G401 (cell line): Measurements from ENCODE around the gene CCDC144A. TPM values are rescaled to one million over a fixed set of nuclear protein-coding genes. Genes with fewer than 3 reads are reported as not detected.
A peak's percentile ranks its signal among the peaks of the same experiment; 100 is the strongest.
"Not testable (repeated sequence)": the region's sequence is repeated elsewhere in the genome, so short reads cannot be mapped to it uniquely, and the experiment has no call there.

Experiments used
- DNase-seq: peaks from one replicate; pipeline ENCODE4 v3.0.0-alpha.2; 2015; ENCODE audit warnings: low spot score
- in situ Hi-C: cut with HindIII; loops from 2 replicates; pipeline ENCODE4 v1.10.0; 2016; ENCODE audit warnings: low sequenced_read_pairs, mixed read lengths
- total RNA-seq: library from RNA; depleted of rRNA; stranded (reverse); fragments of >200 nt; shearing (Covaris generic); gene quantifications from 2 replicates; pipeline ENCODE4 v1.2.3, GENCODE V29; 2014; rRNA removed

The CCDC144A gene, protein sequence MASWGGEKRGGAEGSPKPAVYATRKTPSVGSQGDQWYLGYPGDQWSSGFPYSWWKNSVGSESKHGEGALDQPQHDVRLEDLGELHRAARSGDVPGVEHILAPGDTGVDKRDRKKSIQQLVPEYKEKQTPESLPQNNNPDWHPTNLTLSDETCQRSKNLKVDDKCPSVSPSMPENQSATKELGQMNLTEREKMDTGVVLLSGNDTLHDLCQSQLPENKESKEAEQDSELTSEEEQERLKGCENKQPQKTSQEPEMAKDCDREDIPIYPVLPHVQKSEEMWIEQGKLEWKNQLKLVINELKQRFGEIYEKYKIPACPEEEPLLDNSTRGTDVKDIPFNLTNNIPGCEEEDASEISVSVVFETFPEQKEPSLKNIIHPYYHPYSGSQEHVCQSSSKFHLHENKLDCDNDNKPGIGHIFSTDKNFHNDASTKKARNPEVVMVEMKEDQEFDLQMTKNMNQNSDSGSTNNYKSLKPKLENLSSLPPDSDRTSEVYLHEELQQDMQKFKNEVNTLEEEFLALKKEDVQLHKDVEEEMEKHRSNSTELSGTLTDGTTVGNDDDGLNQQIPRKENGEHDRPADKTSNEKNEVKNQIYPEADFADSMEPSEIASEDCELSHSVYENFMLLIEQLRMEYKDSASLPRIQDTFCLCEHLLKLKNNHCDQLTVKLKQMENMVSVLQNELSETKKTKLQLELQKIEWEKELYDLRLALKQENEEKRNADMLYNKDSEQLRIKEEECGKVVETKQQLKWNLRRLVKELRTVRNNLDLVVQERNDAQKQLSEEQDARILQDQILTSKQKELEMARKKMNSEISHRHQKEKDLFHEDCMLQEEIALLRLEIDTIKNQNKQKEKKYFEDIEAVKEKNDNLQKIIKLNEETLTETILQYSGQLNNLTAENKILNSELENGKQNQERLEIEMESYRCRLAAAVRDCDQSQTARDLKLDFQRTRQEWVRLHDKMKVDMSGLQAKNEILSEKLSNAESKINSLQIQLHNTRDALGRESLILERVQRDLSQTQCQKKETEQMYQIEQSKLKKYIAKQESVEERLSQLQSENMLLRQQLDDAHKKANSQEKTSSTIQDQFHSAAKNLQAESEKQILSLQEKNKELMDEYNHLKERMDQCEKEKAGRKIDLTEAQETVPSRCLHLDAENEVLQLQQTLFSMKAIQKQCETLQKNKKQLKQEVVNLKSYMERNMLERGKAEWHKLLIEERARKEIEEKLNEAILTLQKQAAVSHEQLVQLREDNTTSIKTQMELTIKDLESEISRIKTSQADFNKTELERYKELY (N-terminal part only)
- not detected in 2 replicates for total RNA-seq

GRCh38 chr17:16689731-16690281 is at the start of gene CCDC144A:
Gene CCDC144A (plus strand): TSS chr17:16690241. CDS start chr17:16690401, 160 bp downstream.
- DNase-seq = peak; percentile 72
- in situ Hi-C loops = not testable (repeated sequence)

- no peak for DNase-seq
- in situ Hi-C loops = no loop called here
Measured at GRCh38 chr17:16649585-16649984, 40.5 kb upstream of the CCDC144A start.

DNA sequence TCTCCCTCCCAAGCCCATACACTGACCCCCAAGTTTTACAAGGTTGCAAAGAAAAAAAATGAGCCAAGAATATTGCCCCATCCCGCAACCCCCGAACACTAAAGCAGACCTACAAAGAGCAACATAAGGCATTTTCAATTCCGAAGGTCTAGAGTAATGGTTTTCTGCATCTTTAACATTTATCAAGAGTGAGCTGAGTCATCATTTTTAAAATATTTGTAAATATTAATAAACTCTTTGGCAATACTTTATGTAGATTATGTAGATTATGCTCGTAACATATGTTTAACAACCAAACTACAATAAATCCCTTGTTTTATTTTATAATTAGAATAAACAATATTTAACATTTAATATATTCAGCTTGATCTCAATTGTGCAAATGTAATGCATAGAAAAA is 37.8 kb upstream of the CCDC144A start:
- no peak for DNase-seq
- in situ Hi-C loops = no loop called here

DNA sequence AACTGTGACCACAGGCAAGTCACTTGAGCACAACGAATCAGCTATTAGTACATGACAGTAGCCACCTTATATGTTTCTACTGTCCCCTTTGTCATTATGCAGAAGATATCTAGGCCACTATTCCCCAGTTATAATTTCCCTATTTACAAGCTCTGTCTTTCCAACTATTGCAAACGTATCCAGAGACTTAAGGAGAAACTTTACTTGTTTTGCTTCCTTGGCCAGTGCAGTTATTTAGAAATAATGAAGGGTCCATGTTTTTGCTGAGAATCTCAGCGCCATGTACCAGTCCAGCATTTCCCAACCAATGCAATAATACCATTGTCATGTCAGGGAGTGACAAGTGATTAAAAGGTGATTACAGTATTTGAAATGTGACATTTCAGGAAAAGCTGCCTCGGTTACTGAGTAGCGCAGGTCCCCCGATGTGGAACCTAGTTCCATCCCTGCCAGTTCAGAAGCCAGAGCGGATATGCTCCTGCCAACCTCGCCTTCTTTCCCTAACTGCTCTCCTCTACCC is 37.1 kb upstream of the CCDC144A start:
- DNase-seq = peak; percentile 52
- in situ Hi-C loops = no loop called here

- DNase-seq = peak; percentile 95
- in situ Hi-C loops = no loop called here
Measured at GRCh38 chr17:16653367-16654041, 36.5 kb upstream of the CCDC144A start, which contains the start of gene ZNF624. Gene ZNF624 (minus strand): TSS chr17:16653850.

DNA sequence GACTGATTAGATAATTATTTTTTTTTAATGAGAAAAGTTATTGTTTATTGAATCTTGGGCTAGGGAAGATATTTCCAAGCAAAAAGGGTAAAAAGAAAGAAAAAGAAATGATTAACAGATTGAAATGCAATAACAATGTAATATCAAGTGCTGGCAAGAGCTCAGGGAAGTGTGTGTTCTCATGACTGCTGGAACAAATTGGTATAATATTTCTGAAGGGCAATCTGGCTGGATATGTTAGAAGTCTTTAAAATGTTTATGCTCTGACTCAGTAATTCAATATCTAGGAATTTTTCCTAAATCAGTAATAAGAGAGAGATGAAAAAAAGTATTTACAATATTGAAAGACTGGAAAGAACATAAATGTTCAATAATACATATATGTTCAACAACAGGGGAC is 28.8 kb upstream of the CCDC144A start:
- in situ Hi-C loops = no loop called here
- DNase-seq = no peak

GRCh38 chr17:16662936-16663335 is 27.1 kb upstream of the CCDC144A start:
- no peak for DNase-seq
- in situ Hi-C loops = no loop called here

DNA sequence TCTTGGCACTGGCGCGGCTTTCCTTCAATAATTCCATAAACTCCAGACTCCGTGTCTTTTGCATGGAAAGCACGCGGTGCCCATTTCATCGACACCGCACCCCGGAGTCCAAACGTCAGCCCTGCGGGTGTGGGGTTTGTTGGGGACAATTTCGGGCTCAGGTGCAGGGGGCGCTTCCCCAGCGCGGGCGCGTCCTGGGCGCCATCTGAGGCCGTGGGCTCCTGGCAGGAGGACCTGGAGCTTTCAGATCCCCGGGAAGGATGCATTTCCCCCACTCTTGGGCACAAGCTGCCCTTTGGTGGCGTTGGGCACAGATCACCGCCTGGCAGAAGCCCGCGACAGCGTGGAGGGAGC is 23.5 kb upstream of the CCDC144A start:
- DNase-seq = peak; percentile 27
- in situ Hi-C loops = not testable (repeated sequence)

DNA sequence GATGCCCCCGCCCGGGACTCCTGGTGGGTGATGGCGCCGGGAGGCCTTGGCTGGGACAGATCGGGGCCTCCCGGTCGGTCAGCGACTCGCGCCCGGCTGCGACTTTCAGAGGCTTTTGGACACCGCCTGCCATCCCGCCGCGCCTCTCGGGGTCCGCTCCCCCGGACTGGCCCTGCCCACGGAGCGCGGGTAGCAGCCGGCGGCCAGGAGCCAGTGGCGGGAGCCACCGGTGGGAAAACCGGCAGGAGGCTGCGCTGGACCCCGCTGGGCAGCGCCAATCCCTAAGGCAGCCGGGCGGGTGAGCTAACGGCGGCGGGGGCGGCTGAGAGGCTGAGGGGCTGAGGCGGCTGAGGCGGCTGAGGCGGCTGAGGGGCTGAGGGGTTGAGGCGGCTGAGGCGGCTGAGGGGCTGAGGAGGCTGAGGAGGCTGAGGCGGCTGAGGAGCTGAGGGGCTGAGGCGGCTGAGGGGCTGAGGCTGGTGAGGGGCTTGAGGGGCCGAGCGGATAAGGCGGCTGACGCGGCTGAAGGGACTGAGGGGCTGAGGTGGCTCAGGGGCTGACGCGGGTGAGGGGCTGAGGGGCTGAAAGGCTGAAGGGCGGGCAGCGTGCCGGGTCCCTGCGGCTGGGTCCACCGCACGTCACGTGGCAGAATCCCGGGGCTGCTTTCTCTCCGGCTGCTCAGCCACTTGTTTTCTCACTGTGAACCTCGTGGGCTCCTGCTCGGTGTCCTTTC is 23.0 kb upstream of the CCDC144A start:
- peak; percentile 74 for DNase-seq
- in situ Hi-C loops = not testable (repeated sequence)

DNA sequence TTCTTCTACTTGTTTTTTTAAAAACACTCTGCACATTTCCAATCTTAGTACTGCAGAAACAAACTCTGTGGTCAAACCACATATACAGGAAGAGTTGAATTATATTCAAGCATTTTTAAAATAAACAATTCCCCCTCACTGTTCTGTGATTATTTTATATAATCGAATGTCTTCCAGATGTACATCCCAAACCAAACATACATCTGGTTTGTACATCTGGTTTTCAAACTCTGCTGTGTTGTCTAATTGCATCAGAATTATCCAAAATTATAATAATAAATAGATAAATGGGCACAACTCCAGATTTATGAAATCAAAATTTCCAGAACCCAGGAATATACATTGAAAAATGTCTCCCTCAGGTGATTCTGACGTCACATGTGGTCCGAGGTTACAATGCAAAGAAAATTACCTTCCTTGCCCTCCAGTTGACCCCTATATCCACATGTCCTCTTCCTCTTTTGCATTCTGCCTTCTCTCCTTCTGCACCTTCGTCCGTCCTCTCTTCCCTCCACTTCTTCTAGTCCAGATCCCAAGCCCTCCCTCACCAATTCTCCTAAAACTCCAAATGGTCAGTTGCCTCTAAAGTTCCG is 13.3 kb upstream of the CCDC144A start:
- no peak for DNase-seq
- in situ Hi-C loops = no loop called here

DNA sequence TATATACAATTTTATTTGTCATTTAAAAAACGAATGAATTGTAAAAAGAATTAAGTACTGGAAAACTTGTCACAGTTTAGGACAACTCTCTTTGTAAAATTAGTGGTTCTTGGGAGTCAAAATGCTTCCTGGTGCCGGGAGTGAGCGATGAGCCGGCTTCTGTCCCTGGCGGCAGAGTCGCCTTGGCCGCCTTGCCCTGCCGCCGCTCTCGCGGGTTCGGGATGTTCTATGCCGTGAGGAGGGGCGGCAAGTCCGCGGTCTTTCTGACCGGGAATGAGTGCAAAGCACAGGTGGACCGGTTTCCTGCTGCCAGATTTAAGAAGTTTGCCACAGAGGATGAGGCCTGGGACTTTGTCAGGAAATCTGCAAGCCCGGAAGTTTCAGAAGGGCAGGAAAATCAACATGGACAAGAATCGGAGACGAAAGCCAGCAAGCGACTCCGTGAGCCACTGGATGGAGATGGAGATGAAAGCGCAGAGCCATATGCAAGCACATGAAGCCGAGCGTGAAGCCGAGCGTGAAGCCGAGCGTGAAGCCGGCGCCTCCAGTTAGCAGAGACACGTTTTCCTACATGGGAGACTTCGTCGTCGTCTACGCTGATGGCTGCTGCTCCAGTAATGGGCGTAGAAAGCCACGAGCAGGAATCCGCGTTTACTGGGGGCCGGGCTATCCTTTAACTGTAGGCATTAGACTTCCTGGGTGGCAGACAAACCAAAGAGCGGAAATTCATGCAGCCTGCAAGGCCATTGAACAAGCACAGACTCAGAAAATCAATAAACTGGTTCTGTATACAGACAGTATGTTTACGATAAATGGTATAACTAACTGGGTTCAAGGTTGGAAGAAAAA is 6.5 kb upstream of the CCDC144A start:
- peak; percentile 54 for DNase-seq
- in situ Hi-C loops = not testable (repeated sequence)

- in situ Hi-C loops, DNase-seq: not testable (repeated sequence)
Measured at GRCh38 chr17:16686019-16686418, 4.0 kb upstream of the CCDC144A start.

- in situ Hi-C loops, DNase-seq: not testable (repeated sequence)
Measured at GRCh38 chr17:16687151-16687550, 2.9 kb upstream of the CCDC144A start.

DNA sequence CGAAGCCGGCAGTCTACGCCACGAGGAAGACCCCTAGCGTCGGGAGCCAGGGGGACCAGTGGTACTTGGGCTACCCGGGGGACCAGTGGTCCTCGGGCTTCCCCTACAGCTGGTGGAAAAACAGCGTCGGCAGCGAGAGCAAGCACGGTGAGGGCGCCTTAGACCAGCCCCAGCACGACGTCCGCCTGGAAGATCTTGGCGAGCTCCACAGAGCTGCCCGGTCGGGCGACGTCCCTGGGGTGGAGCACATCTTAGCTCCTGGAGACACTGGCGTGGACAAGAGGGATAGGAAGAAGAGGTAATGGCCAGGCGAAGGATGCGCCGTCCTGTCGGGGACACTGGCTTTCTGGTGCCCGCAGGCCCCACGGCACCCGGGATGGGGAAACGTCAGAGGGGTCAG is 406 bp downstream of the CCDC144A start:
- DNase-seq, in situ Hi-C loops: not testable (repeated sequence)

DNA sequence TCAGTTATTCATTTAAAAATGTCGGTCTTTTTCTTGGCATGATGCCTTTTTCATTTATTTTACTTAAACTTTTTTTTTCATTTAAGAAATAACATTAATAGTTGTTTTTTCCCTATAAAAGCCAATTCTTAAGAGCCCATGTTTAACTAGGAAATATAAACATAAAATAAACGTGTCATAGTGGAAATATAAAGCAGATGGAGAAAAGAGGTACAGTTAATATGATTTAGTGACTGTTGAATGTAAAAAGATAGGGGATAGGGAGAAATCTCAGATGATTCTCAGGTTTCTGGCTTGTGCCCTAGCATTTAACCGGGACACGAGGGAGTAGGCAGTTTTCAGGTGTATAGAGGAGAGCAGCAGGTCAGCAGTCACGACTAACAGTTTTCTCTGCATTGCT is 7.6 kb downstream of the CCDC144A start:
- in situ Hi-C loops, DNase-seq: not testable (repeated sequence)

GRCh38 chr17:16745492-16746203 is 55.6 kb downstream of the CCDC144A start:
- DNase-seq = peak; percentile 23
- in situ Hi-C loops = not testable (repeated sequence)
